ENCODE measurements around the gene CENPN. TPM values are rescaled to one million over a fixed set of nuclear protein-coding genes. Genes with fewer than 3 reads are reported as not detected.

Gene CENPN
- polyA plus RNA-seq, 3 donors, result 2.5 to 4.9 (median 4.4) TPM

DNA sequence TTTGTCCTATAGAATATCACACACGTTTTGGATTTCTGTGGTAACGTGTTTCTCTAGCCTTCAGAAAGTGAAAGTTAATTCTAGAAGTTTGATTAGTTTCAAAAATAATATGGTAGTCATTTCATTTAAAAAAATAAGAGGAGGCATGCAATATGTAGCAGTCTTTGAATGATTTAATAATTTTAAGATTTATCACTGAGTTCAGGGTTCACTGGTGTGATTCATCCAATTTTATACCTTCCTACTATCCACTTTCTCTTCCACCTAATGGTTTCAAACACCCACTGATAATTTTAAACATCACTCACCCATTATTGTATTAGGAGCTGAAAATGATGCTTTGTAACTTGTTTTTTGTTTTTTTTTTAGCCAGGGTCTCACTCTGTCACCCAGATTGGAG is 42.7 kb upstream of the CENPN start:
- Mint-ChIP-seq H3K4me3 (no peak overlapping the region), H3K9me3 (peaks cover 1 to 15% (median 11%) of the 10 kb centered on the region in 7 donors), H3K27ac (peak overlapping the region in 1 of 7 donors; percentile 9), H3K4me1 (no peaks in the 10 kb centered on the region), H3K36me3 (peaks cover 8% of the 10 kb centered on the region in 2 donors), H3K27me3 (ENCODE audit: low read depth in 3 of 3) (peaks cover 0 to 5% (median 2%) of the 10 kb centered on the region in 3 donors)
- TF ChIP-seq, protein P1, sequence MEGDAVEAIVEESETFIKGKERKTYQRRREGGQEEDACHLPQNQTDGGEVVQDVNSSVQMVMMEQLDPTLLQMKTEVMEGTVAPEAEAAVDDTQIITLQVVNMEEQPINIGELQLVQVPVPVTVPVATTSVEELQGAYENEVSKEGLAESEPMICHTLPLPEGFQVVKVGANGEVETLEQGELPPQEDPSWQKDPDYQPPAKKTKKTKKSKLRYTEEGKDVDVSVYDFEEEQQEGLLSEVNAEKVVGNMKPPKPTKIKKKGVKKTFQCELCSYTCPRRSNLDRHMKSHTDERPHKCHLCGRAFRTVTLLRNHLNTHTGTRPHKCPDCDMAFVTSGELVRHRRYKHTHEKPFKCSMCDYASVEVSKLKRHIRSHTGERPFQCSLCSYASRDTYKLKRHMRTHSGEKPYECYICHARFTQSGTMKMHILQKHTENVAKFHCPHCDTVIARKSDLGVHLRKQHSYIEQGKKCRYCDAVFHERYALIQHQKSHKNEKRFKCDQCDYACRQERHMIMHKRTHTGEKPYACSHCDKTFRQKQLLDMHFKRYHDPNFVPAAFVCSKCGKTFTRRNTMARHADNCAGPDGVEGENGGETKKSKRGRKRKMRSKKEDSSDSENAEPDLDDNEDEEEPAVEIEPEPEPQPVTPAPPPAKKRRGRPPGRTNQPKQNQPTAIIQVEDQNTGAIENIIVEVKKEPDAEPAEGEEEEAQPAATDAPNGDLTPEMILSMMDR (IDR thresholded peaks at IDR 0.05), result no peak
- no CpG with 5 or more reads among the region's 2 CpGs for WGBS (ENCODE audit: insufficient coverage)
- no peaks in the 10 kb centered on the region for H3K4me1 ChIP-seq (ENCODE audit: control insufficient read depth in 1 of 2, insufficient read depth in 2 of 2, low read length in 2 of 2)
- H2AFZ ChIP-seq (ENCODE audit: insufficient read depth, low read depth, low read length, poor library complexity, severe bottlenecking), result no peak overlapping the region
- no peaks in the 10 kb centered on the region for H4K20me1 ChIP-seq (ENCODE audit: insufficient read depth, low read length)
- no peak for DNase-seq
- peaks cover 0 to 3% of the 10 kb centered on the region in 2 donors for H3K36me3 ChIP-seq (replicated peaks in 1 of 2; ENCODE audit: control insufficient read depth in 1 of 2, insufficient read depth in 2 of 2, low read length in 2 of 2)
- H3K4me3 ChIP-seq (replicated peaks in 1 of 3; ENCODE audit: low read depth in 2 of 3, low read length in 3 of 3), result no peak overlapping the region
- H3K79me2 ChIP-seq (ENCODE audit: insufficient read depth, low read length), result no peaks in the 10 kb centered on the region
- H3K27ac ChIP-seq (ENCODE audit: low read depth in 1 of 2, low read length in 2 of 2), result no peak overlapping the region
- no peaks in the 10 kb centered on the region for H3K27me3 ChIP-seq (ENCODE audit: control insufficient read depth in 2 of 2, insufficient read depth in 2 of 2, low read length in 2 of 2)
- H3K4me2 ChIP-seq (replicated peaks; ENCODE audit: extremely low read depth, low read length, poor library complexity, severe bottlenecking), result no peak overlapping the region
- no peak overlapping the region for H3K9ac ChIP-seq (ENCODE audit: insufficient read depth, low read length, poor library complexity, severe bottlenecking)
- intact Hi-C loops (cut with micrococcal nuclease), result no loop called here
- peaks cover 0 to 9% of the 10 kb centered on the region in 2 donors for H3K9me3 ChIP-seq (replicated peaks in 1 of 2; ENCODE audit: control insufficient read depth in 1 of 2, insufficient read depth in 1 of 2, low read length in 2 of 2)

DNA sequence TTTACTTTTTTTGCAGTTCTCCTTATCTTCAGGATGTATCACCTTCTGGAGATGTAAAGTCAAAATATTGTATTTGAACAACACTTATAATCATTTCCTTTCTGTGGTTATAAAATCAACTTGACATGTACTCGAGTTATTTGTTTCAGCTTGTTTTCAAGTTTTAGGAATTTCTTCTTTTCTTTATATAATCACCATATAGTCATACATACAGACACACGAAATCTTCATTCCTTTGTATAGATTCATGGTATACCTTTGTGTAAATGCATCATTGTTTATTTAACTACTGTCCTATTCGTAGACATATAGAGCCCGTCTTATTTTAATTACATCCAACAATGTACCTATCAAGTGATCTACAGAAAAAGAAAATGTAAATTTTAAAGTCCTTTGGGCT is 40.4 kb upstream of the CENPN start:
- TF ChIP-seq, protein P1 (IDR thresholded peaks at IDR 0.05), result no peak
- Mint-ChIP-seq H3K36me3 (peaks cover 14 to 21% of the 10 kb centered on the region in 2 donors), H3K27ac (no peak overlapping the region), H3K4me1 (no peaks in the 10 kb centered on the region), H3K9me3 (peaks cover 0 to 5% (median 1%) of the 10 kb centered on the region in 7 donors), H3K27me3 (ENCODE audit: low read depth in 3 of 3) (peaks cover 0 to 5% (median 2%) of the 10 kb centered on the region in 3 donors), H3K4me3 (no peak overlapping the region)
- H3K27ac ChIP-seq (ENCODE audit: low read depth in 1 of 2, low read length in 2 of 2), result no peak overlapping the region
- H3K9ac ChIP-seq (ENCODE audit: insufficient read depth, low read length, poor library complexity, severe bottlenecking), result no peak overlapping the region
- H4K20me1 ChIP-seq (ENCODE audit: insufficient read depth, low read length), result no peaks in the 10 kb centered on the region
- no peak overlapping the region for H3K4me3 ChIP-seq (replicated peaks in 1 of 3; ENCODE audit: low read depth in 2 of 3, low read length in 3 of 3)
- no peak overlapping the region for H2AFZ ChIP-seq (ENCODE audit: insufficient read depth, low read depth, low read length, poor library complexity, severe bottlenecking)
- DNase-seq, result no peak
- H3K36me3 ChIP-seq (replicated peaks in 1 of 2; ENCODE audit: control insufficient read depth in 1 of 2, insufficient read depth in 2 of 2, low read length in 2 of 2), result peaks cover 0 to 10% of the 10 kb centered on the region in 2 donors
- no CpG with 5 or more reads among the region's 4 CpGs for WGBS (ENCODE audit: insufficient coverage)
- no peaks in the 10 kb centered on the region for H3K27me3 ChIP-seq (ENCODE audit: control insufficient read depth in 2 of 2, insufficient read depth in 2 of 2, low read length in 2 of 2)
- H3K9me3 ChIP-seq (replicated peaks in 1 of 2; ENCODE audit: control insufficient read depth in 1 of 2, insufficient read depth in 1 of 2, low read length in 2 of 2), result no peaks in the 10 kb centered on the region
- no peak overlapping the region for H3K4me2 ChIP-seq (replicated peaks; ENCODE audit: extremely low read depth, low read length, poor library complexity, severe bottlenecking)
- intact Hi-C loops (cut with micrococcal nuclease), result no loop called here
- H3K79me2 ChIP-seq (ENCODE audit: insufficient read depth, low read length), result no peaks in the 10 kb centered on the region
- no peaks in the 10 kb centered on the region for H3K4me1 ChIP-seq (ENCODE audit: control insufficient read depth in 1 of 2, insufficient read depth in 2 of 2, low read length in 2 of 2)

Measured in CD14-positive monocyte (primary cell).